Measurements from ENCODE around the gene ALKBH5. TPM values are rescaled to one million over a fixed set of nuclear protein-coding genes. Genes with fewer than 3 reads are reported as not detected.

ALKBH5 gene
- total and polyA plus RNA-seq, 11 donors, result 89.2 to 233 (median 192) TPM

GRCh38 chr17:18235743-18236256 is 52.2 kb downstream of the ALKBH5 start:
- no peaks in the 10 kb centered on the region for H3K9me3 ChIP-seq
- H3K4me3 ChIP-seq, result no peak overlapping the region
- H3K36me3 ChIP-seq, result peaks cover 0 to 66% (median 31%) of the 10 kb centered on the region in 9 donors
- TF ChIP-seq, protein P1, sequence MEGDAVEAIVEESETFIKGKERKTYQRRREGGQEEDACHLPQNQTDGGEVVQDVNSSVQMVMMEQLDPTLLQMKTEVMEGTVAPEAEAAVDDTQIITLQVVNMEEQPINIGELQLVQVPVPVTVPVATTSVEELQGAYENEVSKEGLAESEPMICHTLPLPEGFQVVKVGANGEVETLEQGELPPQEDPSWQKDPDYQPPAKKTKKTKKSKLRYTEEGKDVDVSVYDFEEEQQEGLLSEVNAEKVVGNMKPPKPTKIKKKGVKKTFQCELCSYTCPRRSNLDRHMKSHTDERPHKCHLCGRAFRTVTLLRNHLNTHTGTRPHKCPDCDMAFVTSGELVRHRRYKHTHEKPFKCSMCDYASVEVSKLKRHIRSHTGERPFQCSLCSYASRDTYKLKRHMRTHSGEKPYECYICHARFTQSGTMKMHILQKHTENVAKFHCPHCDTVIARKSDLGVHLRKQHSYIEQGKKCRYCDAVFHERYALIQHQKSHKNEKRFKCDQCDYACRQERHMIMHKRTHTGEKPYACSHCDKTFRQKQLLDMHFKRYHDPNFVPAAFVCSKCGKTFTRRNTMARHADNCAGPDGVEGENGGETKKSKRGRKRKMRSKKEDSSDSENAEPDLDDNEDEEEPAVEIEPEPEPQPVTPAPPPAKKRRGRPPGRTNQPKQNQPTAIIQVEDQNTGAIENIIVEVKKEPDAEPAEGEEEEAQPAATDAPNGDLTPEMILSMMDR (IDR thresholded peaks at IDR 0.05), result no peak
- no peak for TF ChIP-seq POLR2A (IDR thresholded peaks at IDR 0.05)
- WGBS, 4 donors, result 76 to 89% (median 80%) methylated on average over 12 to 14 of the region's 14 CpGs
- DNase-seq (no peak), ATAC-seq (no peak)
- peaks cover 0 to 8% (median 0%) of the 10 kb centered on the region in 12 donors for H3K4me1 ChIP-seq
- no peak overlapping the region for H3K27ac ChIP-seq
- H3K27me3 ChIP-seq, result no peaks in the 10 kb centered on the region
- intact Hi-C loops (cut with DNase I), result no loop called here

DNA sequence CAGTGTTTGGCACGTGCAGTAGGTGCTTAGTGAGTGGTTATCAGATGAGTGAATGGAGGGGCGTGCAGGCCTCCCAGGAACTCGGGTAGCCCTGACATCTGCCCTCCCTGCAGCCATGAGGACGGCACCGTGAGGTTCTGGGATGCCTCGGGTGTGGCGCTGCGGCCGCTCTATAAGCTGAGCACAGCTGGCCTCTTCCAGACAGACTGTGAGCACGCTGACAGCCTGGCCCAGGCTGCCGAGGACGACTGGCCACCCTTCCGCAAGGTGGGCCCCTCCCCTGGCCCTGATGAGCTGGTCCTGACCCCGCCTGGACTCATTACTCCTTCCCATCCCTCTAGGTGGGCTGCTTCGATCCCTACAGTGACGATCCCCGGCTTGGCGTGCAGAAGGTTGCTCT is 52.9 kb downstream of the ALKBH5 start:
- WGBS, 4 donors, result 89 to 93% (median 90%) methylated on average over 15 to 18 of the region's 18 CpGs
- ATAC-seq (no peak), DNase-seq (no peak)
- Histone ChIP-seq H3K27ac (no peak overlapping the region), H3K9me3 (no peaks in the 10 kb centered on the region), H3K4me1 (peaks cover 0 to 8% (median 0%) of the 10 kb centered on the region in 12 donors), H3K27me3 (no peaks in the 10 kb centered on the region), H3K4me3 (no peak overlapping the region), H3K36me3 (peaks cover 0 to 73% (median 32%) of the 10 kb centered on the region in 9 donors)
- intact Hi-C loops (cut with DNase I), result no loop called here
- TF ChIP-seq, protein P1 (IDR thresholded peaks at IDR 0.05), result no peak
- TF ChIP-seq POLR2A (IDR thresholded peaks at IDR 0.05), result no peak

DNA sequence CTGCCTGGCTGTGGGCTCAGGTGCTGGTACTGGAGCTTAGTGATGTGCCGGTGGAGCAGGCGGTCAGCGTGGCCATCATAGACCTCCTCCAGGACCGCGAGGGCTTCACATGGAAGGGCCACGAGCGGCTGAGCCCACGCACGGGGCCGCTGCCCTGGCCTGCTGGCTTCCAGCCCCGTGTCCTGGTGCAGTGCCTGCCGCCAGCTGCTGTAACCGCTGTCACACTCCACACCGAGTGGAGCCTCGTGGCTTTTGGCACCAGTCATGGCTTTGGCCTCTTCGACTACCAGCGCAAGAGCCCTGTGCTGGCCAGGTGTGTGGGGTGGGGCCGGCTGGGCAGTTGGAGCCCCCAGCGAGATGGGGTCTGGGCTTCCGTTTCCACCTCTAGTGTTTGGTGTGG is 53.8 kb downstream of the ALKBH5 start:
- Histone ChIP-seq H3K4me1 (peaks cover 0 to 8% (median 0%) of the 10 kb centered on the region in 12 donors), H3K27ac (no peak overlapping the region), H3K9me3 (no peaks in the 10 kb centered on the region), H3K4me3 (no peak overlapping the region), H3K36me3 (peaks cover 0 to 76% (median 42%) of the 10 kb centered on the region in 9 donors), H3K27me3 (no peaks in the 10 kb centered on the region)
- WGBS, 4 donors, result 81 to 94% (median 92%) methylated on average over 17 to 20 of the region's 20 CpGs
- no peak for TF ChIP-seq POLR2A (IDR thresholded peaks at IDR 0.05)
- TF ChIP-seq, protein P1 (IDR thresholded peaks at IDR 0.05), result no peak
- intact Hi-C loops (cut with DNase I), result no loop called here
- DNase-seq (no peak), ATAC-seq (no peak)

DNA sequence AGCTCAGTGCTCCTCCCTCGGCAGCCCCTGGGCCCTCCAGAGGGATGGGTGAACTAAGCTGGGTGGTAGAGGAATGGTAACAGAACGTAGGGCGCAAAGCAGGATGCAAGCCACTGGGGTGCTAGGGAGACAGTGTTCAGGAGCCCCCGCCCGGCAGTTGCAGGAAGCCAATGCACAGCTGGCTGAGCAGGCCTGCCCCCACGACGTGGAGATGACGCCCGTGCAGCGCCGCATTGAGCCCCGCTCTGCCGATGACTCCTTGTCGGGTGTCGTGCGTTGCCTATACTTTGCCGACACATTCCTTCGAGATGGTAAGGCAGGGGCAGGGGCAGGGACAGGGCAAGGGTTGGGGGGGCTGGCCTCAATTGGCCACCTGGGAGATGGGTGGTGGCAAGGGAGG is 54.7 kb downstream of the ALKBH5 start:
- Histone ChIP-seq H3K36me3 (peaks cover 0 to 75% (median 49%) of the 10 kb centered on the region in 9 donors), H3K27ac (no peak overlapping the region), H3K4me1 (peaks cover 0 to 8% (median 0%) of the 10 kb centered on the region in 12 donors), H3K27me3 (no peaks in the 10 kb centered on the region), H3K9me3 (no peaks in the 10 kb centered on the region), H3K4me3 (no peak overlapping the region)
- no peak for ATAC-seq
- DNase-seq, result no peak
- TF ChIP-seq, protein P1 (IDR thresholded peaks at IDR 0.05), result no peak
- TF ChIP-seq POLR2A (IDR thresholded peaks at IDR 0.05), result no peak
- intact Hi-C loops (cut with DNase I), result no loop called here
- 89 to 93% (median 92%) methylated on average over 18 of the region's 18 CpGs for WGBS, 4 donors

Measured in heart left ventricle (tissue), 16 donors.